Activated effector memory CD4-positive, alpha-beta T cell treated with Interleukin-2 at 50 U/mL for 16 hours (primary cell): Measurements from ENCODE around the gene PLET1.

ENCODE experiments used
- DNase-seq: peaks from one replicate; pipeline ENCODE4 v3.0.0-alpha.2; 2020

The PLET1 gene

GRCh38 chr11:112260490-112260889, at the start of gene PLET1:
TSS of gene PLET1 (minus strand) at chr11:112260860. CDS start at chr11:112260589, 271 bp downstream.
- no peak for DNase-seq

- DNase-seq = no peak
Measured at GRCh38 chr11:112310419-112310818, 49.8 kb upstream of the PLET1 start.

GRCh38 chr11:112308651-112309050, 48.0 kb upstream of the PLET1 start:
- no peak for DNase-seq

GRCh38 chr11:112307616-112308015, 47.0 kb upstream of the PLET1 start:
- no peak for DNase-seq

GRCh38 chr11:112306230-112306629, 45.6 kb upstream of the PLET1 start:
- no peak for DNase-seq

- DNase-seq = no peak
Measured at GRCh38 chr11:112304914-112305313, 44.3 kb upstream of the PLET1 start.

- DNase-seq = no peak
Measured at GRCh38 chr11:112303616-112304015, 43.0 kb upstream of the PLET1 start.

GRCh38 chr11:112302226-112302868, 41.7 kb upstream of the PLET1 start:
- no peak for DNase-seq

- no peak for DNase-seq
Measured at GRCh38 chr11:112300094-112300786, 39.6 kb upstream of the PLET1 start.

GRCh38 chr11:112298535-112298934, 37.9 kb upstream of the PLET1 start:
- no peak for DNase-seq

GRCh38 chr11:112297248-112297866, 36.7 kb upstream of the PLET1 start:
- DNase-seq = no peak

GRCh38 chr11:112296044-112296443, 35.4 kb upstream of the PLET1 start:
- DNase-seq = no peak

- no peak for DNase-seq
Measured at GRCh38 chr11:112294688-112295340, 34.2 kb upstream of the PLET1 start.

- DNase-seq = no peak
Measured at GRCh38 chr11:112293614-112294013, 33.0 kb upstream of the PLET1 start.

GRCh38 chr11:112292785-112293407, 32.2 kb upstream of the PLET1 start:
- no peak for DNase-seq

GRCh38 chr11:112292188-112292587, 31.5 kb upstream of the PLET1 start:
- DNase-seq = no peak

- no peak for DNase-seq
Measured at GRCh38 chr11:112291191-112291590, 30.5 kb upstream of the PLET1 start.

GRCh38 chr11:112290493-112290850, 29.8 kb upstream of the PLET1 start:
- DNase-seq = no peak

- peak; percentile 86 for DNase-seq
Measured at GRCh38 chr11:112289588-112290492, 29.2 kb upstream of the PLET1 start.

- no peak for DNase-seq
Measured at GRCh38 chr11:112288021-112288420, 27.4 kb upstream of the PLET1 start.

- no peak for DNase-seq
Measured at GRCh38 chr11:112285841-112286311, 25.2 kb upstream of the PLET1 start.

- DNase-seq = no peak
Measured at GRCh38 chr11:112281726-112282125, 21.1 kb upstream of the PLET1 start.
